ENCODE measurements around the gene TRPM1.

Gene TRPM1

DNA sequence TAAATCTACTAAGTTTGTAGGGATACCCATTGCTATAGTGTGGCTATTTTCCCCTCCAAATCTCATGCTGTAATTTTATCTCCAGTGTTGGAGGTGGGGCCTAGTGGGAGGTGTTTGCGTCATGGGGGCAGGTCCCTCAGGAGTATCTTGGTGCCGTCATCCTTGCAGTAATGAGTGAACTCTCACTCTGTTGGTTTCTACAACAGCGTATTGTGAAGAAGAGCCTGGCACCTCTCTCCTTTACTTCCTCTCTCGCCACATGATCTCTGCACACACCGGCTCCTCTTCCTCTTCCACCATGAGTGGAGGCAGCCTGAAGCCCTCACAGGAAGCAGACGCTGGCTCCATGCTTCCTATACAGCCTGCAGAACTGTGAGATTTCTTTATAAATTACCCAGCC is 34.0 kb upstream of the TRPM1 start:
- no peaks in the 10 kb centered on the region for H3K4me1 ChIP-seq (ENCODE audit: insufficient read depth, low read length)
- no peak overlapping the region for H3K27ac ChIP-seq (ENCODE audit: low read depth, low read length)
- no peaks in the 10 kb centered on the region for H3K9me3 ChIP-seq (ENCODE audit: low read length)
- H3K36me3 ChIP-seq (ENCODE audit: insufficient read depth, low read length) = no peaks in the 10 kb centered on the region
- H3K27me3 ChIP-seq (ENCODE audit: control insufficient read depth in 1 of 2, insufficient read depth in 2 of 2, low read length in 2 of 2) = no peaks in the 10 kb centered on the region
- no peak overlapping the region for H3K4me3 ChIP-seq (ENCODE audit: low read depth in 1 of 2, low read length in 2 of 2)
- no peak overlapping the region for H3K9ac ChIP-seq (ENCODE audit: low read length)

GRCh38 chr15:31133890-31134289 is 32.4 kb upstream of the TRPM1 start:
- Histone ChIP-seq H3K27ac (ENCODE audit: low read depth, low read length) (no peak overlapping the region), H3K4me1 (ENCODE audit: insufficient read depth, low read length) (peaks cover 4% of the 10 kb centered on the region), H3K27me3 (ENCODE audit: control insufficient read depth in 1 of 2, insufficient read depth in 2 of 2, low read length in 2 of 2) (no peaks in the 10 kb centered on the region), H3K9me3 (ENCODE audit: low read length) (no peaks in the 10 kb centered on the region), H3K4me3 (ENCODE audit: low read depth in 1 of 2, low read length in 2 of 2) (no peak overlapping the region), H3K9ac (ENCODE audit: low read length) (no peak overlapping the region), H3K36me3 (ENCODE audit: insufficient read depth, low read length) (no peaks in the 10 kb centered on the region)

DNA sequence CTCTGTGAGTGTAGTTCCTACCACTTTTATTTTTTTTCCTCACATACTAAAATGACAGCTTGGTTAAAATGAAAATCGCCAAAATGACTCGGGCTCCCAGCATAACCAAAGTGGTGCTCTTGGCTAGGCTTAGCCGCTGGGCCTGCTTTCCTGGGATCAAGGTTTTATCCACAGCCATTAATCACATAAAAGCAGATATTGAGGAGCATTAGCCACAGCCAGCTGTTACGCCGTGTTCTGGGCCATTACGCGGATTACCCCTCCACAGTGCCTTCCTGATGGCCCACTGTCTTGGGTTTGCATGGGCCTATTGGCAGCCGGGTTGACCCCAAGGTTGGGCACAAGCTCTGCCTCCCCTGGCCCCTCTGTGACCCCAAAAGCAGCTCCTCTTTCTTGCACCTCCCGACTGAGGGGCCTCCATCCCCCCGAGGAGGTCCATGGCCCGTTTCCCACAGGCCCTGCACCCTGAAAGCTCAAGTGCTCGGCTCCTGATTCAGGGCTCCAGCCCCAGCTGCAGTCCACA is 30.4 kb upstream of the TRPM1 start:
- H3K4me1 ChIP-seq (ENCODE audit: insufficient read depth, low read length) = peaks cover 5% of the 10 kb centered on the region
- H3K4me3 ChIP-seq (ENCODE audit: low read depth in 1 of 2, low read length in 2 of 2) = no peak overlapping the region
- no peak overlapping the region for H3K27ac ChIP-seq (ENCODE audit: low read depth, low read length)
- H3K9ac ChIP-seq (ENCODE audit: low read length) = no peak overlapping the region
- H3K27me3 ChIP-seq (ENCODE audit: control insufficient read depth in 1 of 2, insufficient read depth in 2 of 2, low read length in 2 of 2) = peaks cover 0 to 4% of the 10 kb centered on the region in 2 donors
- no peaks in the 10 kb centered on the region for H3K9me3 ChIP-seq (ENCODE audit: low read length)
- H3K36me3 ChIP-seq (ENCODE audit: insufficient read depth, low read length) = no peaks in the 10 kb centered on the region

DNA sequence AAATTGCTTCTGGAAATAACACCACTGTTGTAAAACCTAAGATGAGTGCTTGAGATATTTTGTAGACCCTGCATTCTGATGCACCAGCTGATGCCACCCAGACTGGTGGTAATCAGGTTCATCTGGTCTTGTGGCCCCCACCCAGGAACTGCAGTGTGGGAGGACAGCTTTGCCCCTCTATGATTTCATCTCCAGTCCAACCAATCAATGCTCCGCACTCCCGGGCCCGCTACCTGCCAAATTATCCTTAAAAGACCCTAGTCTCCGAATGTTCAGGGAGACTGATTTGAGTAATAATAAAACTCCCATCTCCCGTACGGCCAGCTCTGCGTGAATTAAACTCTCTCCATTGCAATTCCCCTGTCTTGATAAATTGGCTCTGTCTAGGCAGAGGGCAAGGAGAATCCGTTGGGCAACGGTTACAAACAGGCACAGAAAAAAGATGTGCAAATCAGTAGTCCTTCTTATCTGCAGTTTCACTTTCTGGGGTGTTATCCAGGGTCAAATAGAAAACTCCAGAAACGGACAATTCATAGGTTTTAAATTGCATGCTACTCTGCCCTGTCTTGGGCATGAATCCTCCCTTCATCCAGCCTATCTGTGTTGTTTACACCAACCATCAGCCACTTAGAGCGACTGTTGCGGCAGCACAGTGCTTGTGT is 29.2 kb upstream of the TRPM1 start:
- no peaks in the 10 kb centered on the region for H3K36me3 ChIP-seq (ENCODE audit: insufficient read depth, low read length)

GRCh38 chr15:31129769-31130303 is 28.3 kb upstream of the TRPM1 start:
- H3K27me3 ChIP-seq (ENCODE audit: control insufficient read depth in 1 of 2, insufficient read depth in 2 of 2, low read length in 2 of 2) = peaks cover 0 to 4% of the 10 kb centered on the region in 2 donors
- peaks cover 5% of the 10 kb centered on the region for H3K4me1 ChIP-seq (ENCODE audit: insufficient read depth, low read length)
- no peaks in the 10 kb centered on the region for H3K9me3 ChIP-seq (ENCODE audit: low read length)
- no peak overlapping the region for H3K27ac ChIP-seq (ENCODE audit: low read depth, low read length)
- no peak overlapping the region for H3K9ac ChIP-seq (ENCODE audit: low read length)
- no peak overlapping the region for H3K4me3 ChIP-seq (ENCODE audit: low read depth in 1 of 2, low read length in 2 of 2)
- H3K36me3 ChIP-seq (ENCODE audit: insufficient read depth, low read length) = no peaks in the 10 kb centered on the region

More for the DNA sequence above, 29.2 kb upstream of the TRPM1 start:
- H3K9ac ChIP-seq (ENCODE audit: low read length) = no peak overlapping the region
- H3K9me3 ChIP-seq (ENCODE audit: low read length) = no peaks in the 10 kb centered on the region
- H3K27me3 ChIP-seq (ENCODE audit: control insufficient read depth in 1 of 2, insufficient read depth in 2 of 2, low read length in 2 of 2) = peaks cover 0 to 4% of the 10 kb centered on the region in 2 donors
- H3K4me3 ChIP-seq (ENCODE audit: low read depth in 1 of 2, low read length in 2 of 2) = no peak overlapping the region
- peaks cover 5% of the 10 kb centered on the region for H3K4me1 ChIP-seq (ENCODE audit: insufficient read depth, low read length)
- H3K27ac ChIP-seq (ENCODE audit: low read depth, low read length) = no peak overlapping the region

GRCh38 chr15:31128919-31129768 is 27.6 kb upstream of the TRPM1 start:
- Histone ChIP-seq H3K4me1 (ENCODE audit: insufficient read depth, low read length) (peaks cover 5% of the 10 kb centered on the region), H3K9me3 (ENCODE audit: low read length) (no peaks in the 10 kb centered on the region), H3K27me3 (ENCODE audit: control insufficient read depth in 1 of 2, insufficient read depth in 2 of 2, low read length in 2 of 2) (peaks cover 0 to 4% of the 10 kb centered on the region in 2 donors), H3K36me3 (ENCODE audit: insufficient read depth, low read length) (no peaks in the 10 kb centered on the region), H3K27ac (ENCODE audit: low read depth, low read length) (no peak overlapping the region), H3K9ac (ENCODE audit: low read length) (no peak overlapping the region), H3K4me3 (ENCODE audit: low read depth in 1 of 2, low read length in 2 of 2) (no peak overlapping the region)

GRCh38 chr15:31128477-31128876 is 27.0 kb upstream of the TRPM1 start:
- Histone ChIP-seq H3K9me3 (ENCODE audit: low read length) (no peaks in the 10 kb centered on the region), H3K9ac (ENCODE audit: low read length) (no peak overlapping the region), H3K27me3 (ENCODE audit: control insufficient read depth in 1 of 2, insufficient read depth in 2 of 2, low read length in 2 of 2) (peaks cover 0 to 4% of the 10 kb centered on the region in 2 donors), H3K4me1 (ENCODE audit: insufficient read depth, low read length) (peaks cover 5% of the 10 kb centered on the region), H3K36me3 (ENCODE audit: insufficient read depth, low read length) (no peaks in the 10 kb centered on the region), H3K4me3 (ENCODE audit: low read depth in 1 of 2, low read length in 2 of 2) (no peak overlapping the region), H3K27ac (ENCODE audit: low read depth, low read length) (no peak overlapping the region)

DNA sequence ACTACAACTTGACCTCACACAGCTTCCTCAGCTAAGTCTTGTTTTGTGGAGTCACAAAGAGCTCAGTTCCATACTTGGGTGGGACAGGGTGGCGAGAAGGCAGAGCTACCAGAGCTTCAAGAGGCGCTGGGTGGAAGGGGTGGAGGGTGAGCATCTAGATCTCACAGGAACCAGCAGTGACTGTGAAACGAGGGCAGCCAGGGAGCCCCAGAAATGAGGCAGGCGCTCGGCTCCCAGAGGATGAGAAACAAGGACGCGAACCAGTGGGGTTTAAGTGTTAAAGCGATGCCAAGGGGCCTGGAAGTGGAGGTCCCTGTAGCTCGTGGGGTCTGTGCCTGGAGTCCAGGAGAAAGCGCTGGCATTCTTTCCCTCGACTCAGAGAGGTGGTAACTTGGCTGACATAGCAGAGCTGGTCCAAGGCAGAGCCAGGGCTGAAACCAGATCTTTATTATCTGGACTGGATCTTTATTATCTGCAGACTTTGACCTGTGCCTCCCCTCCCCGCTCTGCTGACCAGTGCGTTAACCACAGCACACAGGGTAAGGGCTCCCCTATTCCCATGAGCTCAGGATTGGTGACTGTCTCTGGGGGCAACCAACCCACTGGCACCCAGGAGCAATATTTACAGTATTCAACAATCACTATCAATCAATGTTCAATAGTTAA is 26.2 kb upstream of the TRPM1 start:
- Histone ChIP-seq H3K4me3 (ENCODE audit: low read depth in 1 of 2, low read length in 2 of 2) (no peak overlapping the region), H3K27ac (ENCODE audit: low read depth, low read length) (no peak overlapping the region), H3K27me3 (ENCODE audit: control insufficient read depth in 1 of 2, insufficient read depth in 2 of 2, low read length in 2 of 2) (peaks cover 0 to 4% of the 10 kb centered on the region in 2 donors), H3K4me1 (ENCODE audit: insufficient read depth, low read length) (peaks cover 5% of the 10 kb centered on the region), H3K9ac (ENCODE audit: low read length) (no peak overlapping the region), H3K9me3 (ENCODE audit: low read length) (no peaks in the 10 kb centered on the region), H3K36me3 (ENCODE audit: insufficient read depth, low read length) (no peaks in the 10 kb centered on the region)

DNA sequence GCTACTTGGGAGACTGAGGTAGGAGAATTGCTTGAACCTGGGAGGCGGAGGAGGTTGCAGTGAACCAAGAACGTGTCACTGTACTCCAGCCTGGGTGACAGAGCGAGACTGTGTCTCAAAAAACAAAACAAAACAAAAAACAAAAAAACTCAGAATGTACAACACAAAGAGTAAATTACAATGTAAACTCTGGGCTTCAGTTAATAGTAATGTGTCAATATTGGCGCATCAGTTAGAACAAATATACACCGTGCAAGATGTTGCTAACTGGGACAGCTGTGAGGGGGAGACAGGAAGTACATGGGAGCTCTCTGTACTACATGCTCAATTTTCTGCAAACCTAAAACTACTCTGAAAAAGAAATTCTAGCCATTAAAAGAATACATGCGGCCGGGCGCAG is 23.5 kb upstream of the TRPM1 start:
- Histone ChIP-seq H3K9ac (ENCODE audit: low read length) (no peak overlapping the region), H3K27ac (ENCODE audit: low read depth, low read length) (no peak overlapping the region), H3K9me3 (ENCODE audit: low read length) (no peaks in the 10 kb centered on the region), H3K27me3 (ENCODE audit: control insufficient read depth in 1 of 2, insufficient read depth in 2 of 2, low read length in 2 of 2) (peaks cover 0 to 4% of the 10 kb centered on the region in 2 donors), H3K4me3 (ENCODE audit: low read depth in 1 of 2, low read length in 2 of 2) (no peak overlapping the region), H3K4me1 (ENCODE audit: insufficient read depth, low read length) (peaks cover 5% of the 10 kb centered on the region), H3K36me3 (ENCODE audit: insufficient read depth, low read length) (no peaks in the 10 kb centered on the region)

- H3K9me3 ChIP-seq (ENCODE audit: low read length) = no peaks in the 10 kb centered on the region
- no peaks in the 10 kb centered on the region for H3K27me3 ChIP-seq (ENCODE audit: control insufficient read depth in 1 of 2, insufficient read depth in 2 of 2, low read length in 2 of 2)
- no peak overlapping the region for H3K9ac ChIP-seq (ENCODE audit: low read length)
- H3K36me3 ChIP-seq (ENCODE audit: insufficient read depth, low read length) = no peaks in the 10 kb centered on the region
- H3K4me3 ChIP-seq (ENCODE audit: low read depth in 1 of 2, low read length in 2 of 2) = no peak overlapping the region
- no peak overlapping the region for H3K27ac ChIP-seq (ENCODE audit: low read depth, low read length)
- H3K4me1 ChIP-seq (ENCODE audit: insufficient read depth, low read length) = no peaks in the 10 kb centered on the region
These were observed 15.0 kb upstream of the TRPM1 start for GRCh38 chr15:31116423-31117030.

Data from muscle layer of colon (tissue), 2 donors.